ENCODE data around the gene IL36A. TPM values are rescaled to one million over a fixed set of nuclear protein-coding genes. Genes with fewer than 3 reads are reported as not detected.

The IL36A gene
- total and polyA plus RNA-seq, 2 donors (not counting 3 experiments of a cell fraction or from before 2014, with no cell fraction given) = not detected

- peaks cover 0 to 6% of the 10 kb centered on the region in 2 experiments for H3K27me3 ChIP-seq (ENCODE audit: control insufficient read depth in 2 of 2, insufficient read depth in 2 of 2, low read length in 2 of 2)
- H3K9ac ChIP-seq (replicated peaks; ENCODE audit: extremely low read depth, insufficient read depth, low read length) = no peak overlapping the region
- no peaks in the 10 kb centered on the region for H4K20me1 ChIP-seq (replicated peaks; ENCODE audit: control insufficient read depth, extremely low read depth, insufficient read depth, low read length)
- no peaks in the 10 kb centered on the region for H3K79me2 ChIP-seq (ENCODE audit: control insufficient read depth, insufficient read depth, low read length)
- no peak overlapping the region for H2AFZ ChIP-seq (ENCODE audit: low read depth, low read length)
- dilution Hi-C loops (cut with MboI; ENCODE audit: extremely low pct_ligation_motif_present, low sequenced_read_pairs) = no loop called here
- POLR2A ChIA-PET = no interaction called here
- BruUV-seq (replicated peaks) = no TSS peak
- H3K36me3 ChIP-seq (ENCODE audit: control insufficient read depth in 2 of 2, extremely low read depth in 1 of 2, insufficient read depth in 2 of 2, low read length in 2 of 2) = no peaks in the 10 kb centered on the region
- H3K9me1 ChIP-seq (replicated peaks; ENCODE audit: control insufficient read depth, extremely low read depth, insufficient read depth, low read length) = no peaks in the 10 kb centered on the region
- H3K4me2 ChIP-seq (ENCODE audit: insufficient read depth, low read length) = no peak overlapping the region
- H3K9me3 ChIP-seq (replicated peaks; ENCODE audit: control insufficient read depth, insufficient read depth, low read length) = no peaks in the 10 kb centered on the region
- no peak for DNase-seq (ENCODE audit: low read depth, low spot score)
- H3K4me1 ChIP-seq (ENCODE audit: control insufficient read depth, extremely low read depth, insufficient read depth, low read length) = no peaks in the 10 kb centered on the region
- no peak overlapping the region for H3K27ac ChIP-seq (ENCODE audit: insufficient read depth, low read depth, low read length)
- intact Hi-C loops (cut with micrococcal nuclease) = no loop called here
- FAIRE-seq = no peak
- no peak overlapping the region for H3K4me3 ChIP-seq (replicated peaks in 1 of 3; ENCODE audit: insufficient read depth in 1 of 3, low read depth in 1 of 3, low read length in 3 of 3)
- CTCF ChIA-PET = no interaction called here
- no peak for TF ChIP-seq POLR2A (IDR thresholded peaks at IDR 0.05; ENCODE audit: low read depth, low read length)
- TF ChIP-seq GATA2 (IDR thresholded peaks at IDR 0.05; ENCODE audit: insufficient read depth, insufficient read length, low read depth, low read length) = no peak
- TF ChIP-seq POLR2AphosphoS5 (IDR thresholded peaks at IDR 0.05; ENCODE audit: insufficient read depth, low read depth, low read length) = no peak
- TF ChIP-seq FOS (IDR thresholded peaks at IDR 0.05; ENCODE audit: borderline replicate concordance, insufficient read depth, low read length) = no peak
Observed at GRCh38 chr2:113015042-113015441, 9.8 kb downstream of the IL36A start.

GRCh38 chr2:113015655-113016054, 10.4 kb downstream of the IL36A start:
- CTCF ChIA-PET = no interaction called here
- H3K27ac ChIP-seq (ENCODE audit: insufficient read depth, low read depth, low read length) = no peak overlapping the region
- peaks cover 0 to 3% of the 10 kb centered on the region in 2 experiments for H3K27me3 ChIP-seq (ENCODE audit: control insufficient read depth in 2 of 2, insufficient read depth in 2 of 2, low read length in 2 of 2)
- no peaks in the 10 kb centered on the region for H3K79me2 ChIP-seq (ENCODE audit: control insufficient read depth, insufficient read depth, low read length)
- H3K4me1 ChIP-seq (ENCODE audit: control insufficient read depth, extremely low read depth, insufficient read depth, low read length) = no peaks in the 10 kb centered on the region
- TF ChIP-seq POLR2AphosphoS5 (IDR thresholded peaks at IDR 0.05; ENCODE audit: insufficient read depth, low read depth, low read length) = no peak
- no peak for TF ChIP-seq GATA2 (IDR thresholded peaks at IDR 0.05; ENCODE audit: insufficient read depth, insufficient read length, low read depth, low read length)
- no peak for TF ChIP-seq MYC (IDR thresholded peaks at IDR 0.05; ENCODE audit: low read depth, low read length)
- TF ChIP-seq JUN (IDR thresholded peaks at IDR 0.05; ENCODE audit: borderline replicate concordance, insufficient read depth, insufficient read length, low read depth) = no peak
- no peak for TF ChIP-seq POLR2A (IDR thresholded peaks at IDR 0.05; ENCODE audit: low read depth, low read length)
- no peak for TF ChIP-seq CTCF (IDR thresholded peaks at IDR 0.05; ENCODE audit: extremely low read depth in 1 of 2, insufficient read depth in 1 of 2, low read depth in 1 of 2, low read length in 2 of 2)
- no peak for TF ChIP-seq MAX (IDR thresholded peaks at IDR 0.05; ENCODE audit: insufficient read depth, insufficient read length)
- TF ChIP-seq EZH2 (IDR thresholded peaks at IDR 0.05; ENCODE audit: borderline replicate concordance, low read depth, low read length, severe bottlenecking) = no peak
- no peak overlapping the region for H2AFZ ChIP-seq (ENCODE audit: low read depth, low read length)
- H3K36me3 ChIP-seq (ENCODE audit: control insufficient read depth in 2 of 2, extremely low read depth in 1 of 2, insufficient read depth in 2 of 2, low read length in 2 of 2) = no peaks in the 10 kb centered on the region
- POLR2A ChIA-PET = no interaction called here
- dilution Hi-C loops (cut with MboI; ENCODE audit: extremely low pct_ligation_motif_present, low sequenced_read_pairs) = no loop called here
- no peaks in the 10 kb centered on the region for H3K9me3 ChIP-seq (replicated peaks; ENCODE audit: control insufficient read depth, insufficient read depth, low read length)
- no peak for DNase-seq (ENCODE audit: low read depth, low spot score)
- BruUV-seq (replicated peaks) = no TSS peak
- no peaks in the 10 kb centered on the region for H3K9me1 ChIP-seq (replicated peaks; ENCODE audit: control insufficient read depth, extremely low read depth, insufficient read depth, low read length)
- no peak for FAIRE-seq
- H4K20me1 ChIP-seq (replicated peaks; ENCODE audit: control insufficient read depth, extremely low read depth, insufficient read depth, low read length) = no peaks in the 10 kb centered on the region
- H3K4me3 ChIP-seq (replicated peaks in 1 of 3; ENCODE audit: insufficient read depth in 1 of 3, low read depth in 1 of 3, low read length in 3 of 3) = no peak overlapping the region
- H3K9ac ChIP-seq (replicated peaks; ENCODE audit: extremely low read depth, insufficient read depth, low read length) = no peak overlapping the region
- intact Hi-C loops (cut with micrococcal nuclease) = no loop called here
- H3K4me2 ChIP-seq (ENCODE audit: insufficient read depth, low read length) = no peak overlapping the region

Measured in endothelial cell of umbilical vein (primary cell).